H9 (cell line): ENCODE measurements around the gene SNRPA1. TPM values are rescaled to one million over a fixed set of nuclear protein-coding genes. Genes with fewer than 3 reads are reported as not detected.

Experiments used
- DNase-seq: peaks from one replicate; pipeline ENCODE4 v3.0.0-alpha.2; 2017
- H2AFZ ChIP-seq: one replicate; pipeline ENCODE4 v1.6.1; 2013; ENCODE audit warnings: mild to moderate bottlenecking, low read length, control low read depth, moderate library complexity
- H2AK5ac ChIP-seq: 2 replicates; pipeline ENCODE4 v1.6.1; 2013; ENCODE audit warnings: low read length, control low read depth, mixed read lengths; ENCODE audit not compliant: insufficient read length
- H2BK120ac ChIP-seq: one replicate; pipeline ENCODE4 v1.6.1; 2013; ENCODE audit warnings: low read depth, mild to moderate bottlenecking, low read length, control low read depth, inconsistent platforms; ENCODE audit not compliant: poor library complexity, severe bottlenecking
- H2BK12ac ChIP-seq: 2 replicates; pipeline ENCODE4 v1.6.1; 2013; ENCODE audit warnings: low read length, control low read depth, mixed read lengths, low read depth; ENCODE audit not compliant: insufficient read length
- H2BK15ac ChIP-seq: 2 replicates; pipeline ENCODE4 v1.6.1; 2013; ENCODE audit warnings: low read depth, low read length, control low read depth
- H2BK20ac ChIP-seq: one replicate; pipeline ENCODE4 v1.6.1; 2013; ENCODE audit warnings: low read depth, mild to moderate bottlenecking, low read length, control low read depth, inconsistent platforms; ENCODE audit not compliant: poor library complexity, severe bottlenecking
- H2BK5ac ChIP-seq: 2 replicates; pipeline ENCODE4 v1.6.1; 2013; ENCODE audit warnings: low read length, control low read depth, mixed read lengths; ENCODE audit not compliant: insufficient read length
- H3K14ac ChIP-seq: 2 replicates; pipeline ENCODE4 v1.6.1; 2013; ENCODE audit warnings: low read length, control low read depth; ENCODE audit not compliant: insufficient read depth
- H3K18ac ChIP-seq: 2 replicates; pipeline ENCODE4 v1.6.1; 2013; ENCODE audit warnings: low read depth, mild to moderate bottlenecking, mixed read lengths, low read length, control low read depth; ENCODE audit not compliant: insufficient read length
- H3K23ac ChIP-seq: 2 replicates; pipeline ENCODE4 v1.6.1; 2013; ENCODE audit warnings: low read length, control low read depth, mixed read lengths, low read depth; ENCODE audit not compliant: insufficient read length
- H3K23me2 ChIP-seq: 2 replicates; pipeline ENCODE4 v1.6.1; 2013; ENCODE audit warnings: low read depth, mild to moderate bottlenecking, mixed read lengths, low read length, control low read depth; ENCODE audit not compliant: insufficient read length, poor library complexity, severe bottlenecking
- H3K27ac ChIP-seq: 2 replicates; pipeline ENCODE4 v1.5.1; 2013; ENCODE audit warnings: low read length, control low read depth, mixed read lengths, low read depth; ENCODE audit not compliant: insufficient read length
- H3K27me3 ChIP-seq: 2 replicates; pipeline ENCODE4 v1.6.1; 2013; ENCODE audit warnings: low read length, control low read depth, inconsistent platforms; ENCODE audit not compliant: insufficient read depth
- H3K4ac ChIP-seq: 2 replicates; pipeline ENCODE4 v1.6.1; 2013; ENCODE audit warnings: low read depth, mild to moderate bottlenecking, control low read depth, inconsistent platforms, low read length, moderate library complexity
- H3K4me1 ChIP-seq: 2 replicates; pipeline ENCODE4 v1.6.1; 2013; ENCODE audit warnings: low read length, control low read depth, inconsistent platforms; ENCODE audit not compliant: insufficient read depth
- H3K4me2 ChIP-seq: 2 replicates; pipeline ENCODE4 v1.6.1; 2013; ENCODE audit warnings: low read length, control low read depth, mixed read lengths; ENCODE audit not compliant: insufficient read length, insufficient read depth
- H3K56ac ChIP-seq: 2 replicates; pipeline ENCODE4 v1.6.1; 2013; ENCODE audit warnings: low read depth, mild to moderate bottlenecking, mixed read lengths, low read length, control low read depth; ENCODE audit not compliant: insufficient read length
- H3K79me1 ChIP-seq: 2 replicates; pipeline ENCODE4 v1.6.1; 2013; ENCODE audit warnings: low read depth, mild to moderate bottlenecking, moderate library complexity, low read length, control low read depth, inconsistent platforms; ENCODE audit not compliant: insufficient read depth, poor library complexity, severe bottlenecking
- H3K79me2 ChIP-seq: 2 replicates; pipeline ENCODE4 v1.6.1; 2013; ENCODE audit warnings: low read length, control low read depth, inconsistent platforms; ENCODE audit not compliant: insufficient read depth
- H3K9ac ChIP-seq: 2 replicates; pipeline ENCODE4 v1.6.1; 2013; ENCODE audit warnings: low read length, control low read depth, mixed read lengths; ENCODE audit not compliant: insufficient read length; ENCODE audit errors: extremely low read depth
- H3K9me3 ChIP-seq: one replicate; pipeline ENCODE4 v1.6.1; 2013; ENCODE audit warnings: low read depth, low read length, inconsistent platforms; ENCODE audit not compliant: control insufficient read depth
- H3T11ph ChIP-seq: one replicate; pipeline ENCODE4 v1.6.1; 2013; ENCODE audit warnings: mild to moderate bottlenecking, low read length, control low read depth, inconsistent platforms
- H4K20me1 ChIP-seq: one replicate; pipeline ENCODE4 v1.6.1; 2013; ENCODE audit not compliant: control insufficient read depth, insufficient read length, insufficient read depth
- H4K5ac ChIP-seq: 2 replicates; pipeline ENCODE4 v1.6.1; 2013; ENCODE audit warnings: low read depth, mild to moderate bottlenecking, mixed read lengths, low read length, control low read depth; ENCODE audit not compliant: insufficient read length
- H4K8ac ChIP-seq: replicated peaks from 2 replicates; pipeline ENCODE4 v1.6.1; 2013; ENCODE audit warnings: low read length, control low read depth, mixed read lengths, low read depth; ENCODE audit not compliant: insufficient read length
- H4K91ac ChIP-seq: 2 replicates; pipeline ENCODE4 v1.6.1; 2013; ENCODE audit warnings: low read depth, mild to moderate bottlenecking, moderate library complexity, mixed read lengths, low read length, control low read depth; ENCODE audit not compliant: insufficient read length
- H3K27ac Mint-ChIP-seq, 3 experiments: 2 replicates in 2 of 3; 3 replicates in 1 of 3; pipeline ENCODE4 v1.8.0; 2020 to 2021; ENCODE audit warnings: mixed read lengths in 3 of 3, mild to moderate bottlenecking in 1 of 3, moderate library complexity in 1 of 3
- H3K27me3 Mint-ChIP-seq: 2 replicates; pipeline ENCODE4 v1.8.0; 2021; ENCODE audit warnings: low read depth, mild to moderate bottlenecking, moderate library complexity, mixed read lengths
- H3K36me3 Mint-ChIP-seq, 3 experiments: 2 replicates in 2 of 3; 3 replicates in 1 of 3; pipeline ENCODE4 v1.8.0; 2020 to 2021; ENCODE audit warnings: low read depth in 3 of 3, mixed read lengths in 3 of 3; ENCODE audit not compliant: insufficient read depth in 1 of 3
- H3K4me1 Mint-ChIP-seq, 2 experiments: 2 replicates each; pipeline ENCODE4 v1.8.0; 2020; ENCODE audit warnings: mixed read lengths in 2 of 2
- H3K4me3 Mint-ChIP-seq, 2 experiments: 2 replicates in 1 of 2; 3 replicates in 1 of 2; pipeline ENCODE4 v1.8.0; 2020 to 2021; ENCODE audit warnings: mild to moderate bottlenecking in 2 of 2, mixed read lengths in 2 of 2, moderate library complexity in 1 of 2
- H3K9me3 Mint-ChIP-seq, 2 experiments: 2 replicates in 1 of 2; 3 replicates in 1 of 2; pipeline ENCODE4 v1.8.0; 2020; ENCODE audit warnings: mild to moderate bottlenecking in 2 of 2, mixed read lengths in 2 of 2, moderate library complexity in 1 of 2
- WGBS: extraction: QIAGEN DNeasy Blood & Tissue Kit; methylation state at CpG from one replicate; pipeline ENCODE4 v1.1.7; 2013; ENCODE audit warnings: missing lambda C conversion rate, low lambda C conversion rate, mixed read lengths; ENCODE audit not compliant: insufficient read length; ENCODE audit errors: extremely low coverage; 5-methylcytosine and 5-hydroxymethylcytosine counted together
- total RNA-seq: library from RNA; stranded (reverse); gene quantifications from 2 replicates; pipeline ENCODE4 v1.2.1, GENCODE V29; 2021
- TF ChIP-seq, protein P1 (sequence below): fragments of 200-600 bp; sonication (generic); conservative IDR thresholded peaks from 3 replicates; pipeline ENCODE4 v1.8.0; 2021; ENCODE audit warnings: antibody characterized with exemption, mild to moderate bottlenecking

The SNRPA1 gene
- total RNA-seq, 1 experiment from 2014 or later = 145 TPM

DNA sequence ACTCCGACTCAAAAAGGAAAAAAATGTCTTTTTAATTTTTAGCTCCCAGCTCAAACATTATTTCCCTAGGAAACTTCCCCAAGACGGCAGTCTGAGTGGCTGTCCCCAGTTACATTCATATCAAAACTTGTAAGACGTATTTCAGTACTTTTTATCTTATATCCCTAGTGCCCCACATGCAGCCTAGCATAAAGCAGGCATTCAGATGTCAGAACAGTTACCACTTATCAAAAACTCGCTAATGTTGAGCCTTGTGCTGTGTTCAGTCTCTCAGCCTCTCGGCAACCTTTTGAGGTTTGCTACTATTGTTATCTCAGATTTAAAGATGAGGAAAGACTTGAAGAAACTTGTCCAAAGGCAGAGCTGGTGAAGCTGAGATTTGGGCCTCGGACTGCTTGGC lies 11.1 kb downstream of the SNRPA1 start:
- no peak for DNase-seq
- peaks cover 6% of the 10 kb centered on the region for H3K79me1 ChIP-seq
- no peak overlapping the region for H3K9ac ChIP-seq
- Mint-ChIP-seq H3K27ac (no peak overlapping the region), H3K36me3 (peaks cover 49 to 86% (median 80%) of the 10 kb centered on the region in 3 experiments), H3K9me3 (no peaks in the 10 kb centered on the region), H3K4me1 (no peaks in the 10 kb centered on the region), H3K27me3 (no peaks in the 10 kb centered on the region), H3K4me3 (no peak overlapping the region)
- no CpG with 5 or more reads among the region's 6 CpGs for WGBS
- H3K9me3 ChIP-seq = no peaks in the 10 kb centered on the region
- no peak overlapping the region for H4K5ac ChIP-seq
- peaks cover 4% of the 10 kb centered on the region; the same call in 1 of the 2 replicates for H3K79me2 ChIP-seq
- H2BK20ac ChIP-seq = no peak overlapping the region
- no peaks in the 10 kb centered on the region for H4K20me1 ChIP-seq
- no peak overlapping the region for H2BK120ac ChIP-seq
- no peak overlapping the region for H3K27ac ChIP-seq
- no peak overlapping the region for H3K18ac ChIP-seq
- no peak overlapping the region for H3K14ac ChIP-seq
- no peak overlapping the region for H2BK5ac ChIP-seq
- no peaks in the 10 kb centered on the region for H3K23me2 ChIP-seq
- H2BK12ac ChIP-seq = no peak overlapping the region
- TF ChIP-seq, protein P1, sequence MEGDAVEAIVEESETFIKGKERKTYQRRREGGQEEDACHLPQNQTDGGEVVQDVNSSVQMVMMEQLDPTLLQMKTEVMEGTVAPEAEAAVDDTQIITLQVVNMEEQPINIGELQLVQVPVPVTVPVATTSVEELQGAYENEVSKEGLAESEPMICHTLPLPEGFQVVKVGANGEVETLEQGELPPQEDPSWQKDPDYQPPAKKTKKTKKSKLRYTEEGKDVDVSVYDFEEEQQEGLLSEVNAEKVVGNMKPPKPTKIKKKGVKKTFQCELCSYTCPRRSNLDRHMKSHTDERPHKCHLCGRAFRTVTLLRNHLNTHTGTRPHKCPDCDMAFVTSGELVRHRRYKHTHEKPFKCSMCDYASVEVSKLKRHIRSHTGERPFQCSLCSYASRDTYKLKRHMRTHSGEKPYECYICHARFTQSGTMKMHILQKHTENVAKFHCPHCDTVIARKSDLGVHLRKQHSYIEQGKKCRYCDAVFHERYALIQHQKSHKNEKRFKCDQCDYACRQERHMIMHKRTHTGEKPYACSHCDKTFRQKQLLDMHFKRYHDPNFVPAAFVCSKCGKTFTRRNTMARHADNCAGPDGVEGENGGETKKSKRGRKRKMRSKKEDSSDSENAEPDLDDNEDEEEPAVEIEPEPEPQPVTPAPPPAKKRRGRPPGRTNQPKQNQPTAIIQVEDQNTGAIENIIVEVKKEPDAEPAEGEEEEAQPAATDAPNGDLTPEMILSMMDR = no peak
- no peak overlapping the region for H2BK15ac ChIP-seq
- H3K23ac ChIP-seq = no peak overlapping the region
- H2AFZ ChIP-seq = no peak overlapping the region
- no peak overlapping the region for H2AK5ac ChIP-seq
- H3K27me3 ChIP-seq = no peaks in the 10 kb centered on the region
- no peaks in the 10 kb centered on the region for H3K4me1 ChIP-seq
- H3T11ph ChIP-seq = no peak overlapping the region
- no peak overlapping the region for H3K56ac ChIP-seq
- H3K4me2 ChIP-seq = no peak overlapping the region
- no peak overlapping the region for H3K4ac ChIP-seq
- no peak overlapping the region for H4K91ac ChIP-seq
- H4K8ac ChIP-seq = no peak overlapping the region
